ENCODE measurements around the gene CLEC2A.

CLEC2A gene

DNA sequence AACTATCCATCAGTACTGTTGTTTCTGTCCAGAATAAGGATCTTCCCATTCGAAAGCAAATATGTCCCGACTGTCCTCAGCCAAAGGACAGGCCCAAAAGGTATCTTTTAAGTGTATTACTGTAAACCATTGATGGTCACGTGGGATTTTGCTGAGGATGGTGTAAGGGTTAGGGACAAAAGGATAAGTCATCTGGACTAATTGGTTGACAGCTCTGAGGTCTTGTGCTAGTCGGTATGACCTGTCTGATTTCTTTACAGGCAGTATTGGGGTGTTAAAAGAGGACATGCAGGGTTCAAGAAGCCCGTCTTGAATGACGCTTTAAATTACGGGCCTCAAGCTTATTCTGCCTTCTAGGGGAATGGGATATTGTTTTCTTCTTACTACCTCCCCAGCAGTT, 24.4 kb downstream of the CLEC2A start:
- Histone ChIP-seq H3K27ac (replicated peaks) (no peak overlapping the region), H3K27me3 (ENCODE audit: insufficient read depth, poor library complexity, severe bottlenecking) (no peaks in the 10 kb centered on the region), H3K4me3 (replicated peaks; ENCODE audit: insufficient read depth, low read length) (no peak overlapping the region)
- TF ChIP-seq, protein P1, sequence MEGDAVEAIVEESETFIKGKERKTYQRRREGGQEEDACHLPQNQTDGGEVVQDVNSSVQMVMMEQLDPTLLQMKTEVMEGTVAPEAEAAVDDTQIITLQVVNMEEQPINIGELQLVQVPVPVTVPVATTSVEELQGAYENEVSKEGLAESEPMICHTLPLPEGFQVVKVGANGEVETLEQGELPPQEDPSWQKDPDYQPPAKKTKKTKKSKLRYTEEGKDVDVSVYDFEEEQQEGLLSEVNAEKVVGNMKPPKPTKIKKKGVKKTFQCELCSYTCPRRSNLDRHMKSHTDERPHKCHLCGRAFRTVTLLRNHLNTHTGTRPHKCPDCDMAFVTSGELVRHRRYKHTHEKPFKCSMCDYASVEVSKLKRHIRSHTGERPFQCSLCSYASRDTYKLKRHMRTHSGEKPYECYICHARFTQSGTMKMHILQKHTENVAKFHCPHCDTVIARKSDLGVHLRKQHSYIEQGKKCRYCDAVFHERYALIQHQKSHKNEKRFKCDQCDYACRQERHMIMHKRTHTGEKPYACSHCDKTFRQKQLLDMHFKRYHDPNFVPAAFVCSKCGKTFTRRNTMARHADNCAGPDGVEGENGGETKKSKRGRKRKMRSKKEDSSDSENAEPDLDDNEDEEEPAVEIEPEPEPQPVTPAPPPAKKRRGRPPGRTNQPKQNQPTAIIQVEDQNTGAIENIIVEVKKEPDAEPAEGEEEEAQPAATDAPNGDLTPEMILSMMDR (IDR thresholded peaks at IDR 0.05; ENCODE audit: insufficient read depth, low read length), result no peak
- TF ChIP-seq SPI1 (IDR thresholded peaks at IDR 0.05; ENCODE audit: borderline replicate concordance, low read depth), result no peak
- no peak for TF ChIP-seq POLR2AphosphoS5 (IDR thresholded peaks at IDR 0.05; ENCODE audit: low read depth)
- no peak for TF ChIP-seq GABPA (IDR thresholded peaks at IDR 0.05; ENCODE audit: low read depth)
- TF ChIP-seq, protein P2, sequence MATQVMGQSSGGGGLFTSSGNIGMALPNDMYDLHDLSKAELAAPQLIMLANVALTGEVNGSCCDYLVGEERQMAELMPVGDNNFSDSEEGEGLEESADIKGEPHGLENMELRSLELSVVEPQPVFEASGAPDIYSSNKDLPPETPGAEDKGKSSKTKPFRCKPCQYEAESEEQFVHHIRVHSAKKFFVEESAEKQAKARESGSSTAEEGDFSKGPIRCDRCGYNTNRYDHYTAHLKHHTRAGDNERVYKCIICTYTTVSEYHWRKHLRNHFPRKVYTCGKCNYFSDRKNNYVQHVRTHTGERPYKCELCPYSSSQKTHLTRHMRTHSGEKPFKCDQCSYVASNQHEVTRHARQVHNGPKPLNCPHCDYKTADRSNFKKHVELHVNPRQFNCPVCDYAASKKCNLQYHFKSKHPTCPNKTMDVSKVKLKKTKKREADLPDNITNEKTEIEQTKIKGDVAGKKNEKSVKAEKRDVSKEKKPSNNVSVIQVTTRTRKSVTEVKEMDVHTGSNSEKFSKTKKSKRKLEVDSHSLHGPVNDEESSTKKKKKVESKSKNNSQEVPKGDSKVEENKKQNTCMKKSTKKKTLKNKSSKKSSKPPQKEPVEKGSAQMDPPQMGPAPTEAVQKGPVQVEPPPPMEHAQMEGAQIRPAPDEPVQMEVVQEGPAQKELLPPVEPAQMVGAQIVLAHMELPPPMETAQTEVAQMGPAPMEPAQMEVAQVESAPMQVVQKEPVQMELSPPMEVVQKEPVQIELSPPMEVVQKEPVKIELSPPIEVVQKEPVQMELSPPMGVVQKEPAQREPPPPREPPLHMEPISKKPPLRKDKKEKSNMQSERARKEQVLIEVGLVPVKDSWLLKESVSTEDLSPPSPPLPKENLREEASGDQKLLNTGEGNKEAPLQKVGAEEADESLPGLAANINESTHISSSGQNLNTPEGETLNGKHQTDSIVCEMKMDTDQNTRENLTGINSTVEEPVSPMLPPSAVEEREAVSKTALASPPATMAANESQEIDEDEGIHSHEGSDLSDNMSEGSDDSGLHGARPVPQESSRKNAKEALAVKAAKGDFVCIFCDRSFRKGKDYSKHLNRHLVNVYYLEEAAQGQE (IDR thresholded peaks at IDR 0.05; ENCODE audit: insufficient replicate concordance, low read depth), result no peak
- no peak for DNase-seq (ENCODE audit: low read depth in 1 of 2, low spot score in 1 of 2)

DNA sequence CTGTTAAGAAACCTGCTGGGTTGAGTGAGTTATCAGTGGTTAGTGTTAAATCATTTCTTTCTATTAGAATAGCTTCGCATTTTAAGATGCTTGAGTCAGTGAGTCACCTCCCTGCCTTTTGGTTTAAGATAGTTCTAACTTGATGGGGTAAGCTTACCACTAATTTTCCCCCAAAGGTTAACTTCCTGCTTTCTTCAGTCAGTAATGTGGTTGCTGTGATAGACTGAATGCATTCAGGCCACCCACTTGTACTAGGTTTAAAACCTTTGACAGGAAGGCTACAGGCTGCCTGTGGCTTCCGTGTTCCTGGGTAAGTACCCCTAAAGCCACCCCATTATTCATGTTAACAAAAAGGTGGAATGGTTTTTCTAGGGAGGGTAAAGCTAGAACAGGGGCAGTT, 25.3 kb downstream of the CLEC2A start:
- DNase-seq (ENCODE audit: low read depth in 1 of 2, low spot score in 1 of 2), result peak in 1 of 2 experiments; percentile 7
- no peak overlapping the region for H3K4me3 ChIP-seq (replicated peaks; ENCODE audit: insufficient read depth, low read length)
- TF ChIP-seq SPI1 (IDR thresholded peaks at IDR 0.05; ENCODE audit: borderline replicate concordance, low read depth), result no peak
- no peak for TF ChIP-seq GABPA (IDR thresholded peaks at IDR 0.05; ENCODE audit: low read depth)
- TF ChIP-seq, protein P1 (IDR thresholded peaks at IDR 0.05; ENCODE audit: insufficient read depth, low read length), result no peak
- TF ChIP-seq, protein P2 (IDR thresholded peaks at IDR 0.05; ENCODE audit: insufficient replicate concordance, low read depth), result no peak
- TF ChIP-seq POLR2AphosphoS5 (IDR thresholded peaks at IDR 0.05; ENCODE audit: low read depth), result no peak
- no peaks in the 10 kb centered on the region for H3K27me3 ChIP-seq (ENCODE audit: insufficient read depth, poor library complexity, severe bottlenecking)
- no peak overlapping the region for H3K27ac ChIP-seq (replicated peaks)

DNA sequence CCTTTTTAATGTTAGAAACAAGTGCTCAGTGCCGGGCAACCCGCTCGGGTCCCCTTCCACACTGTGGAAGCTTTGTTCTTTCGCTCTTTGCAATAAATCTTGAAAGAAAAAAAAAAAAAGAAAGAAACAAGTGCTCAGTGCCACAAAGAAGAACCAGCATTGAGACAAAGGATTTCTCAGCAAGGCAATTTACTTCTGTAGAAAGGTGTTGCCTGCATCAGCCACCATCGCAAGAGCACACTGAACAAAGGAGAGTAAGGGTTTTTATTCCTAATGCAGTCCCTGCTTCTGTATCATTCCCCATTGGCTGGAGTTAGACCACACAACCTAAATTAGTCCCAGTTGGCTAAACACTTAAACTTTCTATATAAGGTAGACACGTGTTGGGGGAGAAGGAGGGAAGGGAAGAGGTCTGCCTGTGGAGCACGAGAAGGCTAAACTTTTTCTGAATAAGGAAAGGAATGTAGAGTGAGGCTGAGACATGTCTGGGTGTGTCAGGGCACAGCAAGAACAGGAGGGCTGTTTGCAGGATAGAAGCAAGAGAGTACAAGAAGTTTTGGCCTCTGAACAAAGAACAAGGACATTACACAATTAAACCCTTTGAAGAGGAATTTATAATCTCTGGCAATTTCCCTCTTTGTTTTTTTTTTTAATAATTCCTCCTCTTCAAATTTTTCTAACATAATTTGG, 29.5 kb downstream of the CLEC2A start:
- TF ChIP-seq SPI1 (IDR thresholded peaks at IDR 0.05; ENCODE audit: borderline replicate concordance, low read depth) (no peak), POLR2AphosphoS5 (IDR thresholded peaks at IDR 0.05; ENCODE audit: low read depth) (no peak), GABPA (IDR thresholded peaks at IDR 0.05; ENCODE audit: low read depth) (no peak)
- TF ChIP-seq, protein P2 (IDR thresholded peaks at IDR 0.05; ENCODE audit: insufficient replicate concordance, low read depth), result no peak
- TF ChIP-seq, protein P1 (IDR thresholded peaks at IDR 0.05; ENCODE audit: insufficient read depth, low read length), result no peak
- DNase-seq (ENCODE audit: low read depth in 1 of 2, low spot score in 1 of 2), result no peak
- H3K4me3 ChIP-seq (replicated peaks; ENCODE audit: insufficient read depth, low read length), result no peak overlapping the region
- H3K27ac ChIP-seq (replicated peaks), result no peak overlapping the region
- no peaks in the 10 kb centered on the region for H3K27me3 ChIP-seq (ENCODE audit: insufficient read depth, poor library complexity, severe bottlenecking)

All from HL-60 (cell line).